Esophagus squamous epithelium (tissue), 5 donors: ENCODE measurements around the gene CDK6. TPM values are rescaled to one million over a fixed set of nuclear protein-coding genes. Genes with fewer than 3 reads are reported as not detected.

Experiments
- DNase-seq: peaks from one replicate; lab custom pipeline; 2025; lab: John Stamatoyannopoulos, UW
- H3K27ac ChIP-seq, 4 donors: fragments of 200-600 bp; sonication (generic); one replicate each; pipeline ENCODE4 v1.5.1; 2016 to 2019; ENCODE audit warnings: mild to moderate bottlenecking in 1 of 4
- H3K27me3 ChIP-seq, 4 donors: fragments of 200-600 bp; sonication (generic); 1 replicate in 3 of 4; 2 replicates in 1 of 4; pipeline versions ENCODE4 v1.5.1 to v1.6.0; 2017 to 2021; ENCODE audit warnings: antibody characterized with exemption in 1 of 4
- H3K36me3 ChIP-seq, 3 donors: fragments of 200-600 bp; sonication (generic); one replicate each; pipeline ENCODE4 v1.5.1; 2016 to 2019
- H3K4me1 ChIP-seq, 3 donors: fragments of 200-600 bp; sonication (generic); one replicate each; pipeline ENCODE4 v1.5.1; 2017 to 2019
- H3K4me3 ChIP-seq, 4 donors: fragments of 200-600 bp; sonication (generic); 1 replicate in 3 of 4; 2 replicates in 1 of 4; pipeline ENCODE4 v1.5.1; 2016 to 2019; ENCODE audit warnings: mild to moderate bottlenecking in 2 of 4, moderate library complexity in 1 of 4
- H3K9me3 ChIP-seq, 3 donors: fragments of 200-600 bp; sonication (generic); one replicate each; pipeline ENCODE4 v1.5.1; 2016 to 2019
- CTCF ChIP-seq, 6 experiments: fragments of 450-650 bp in 4 of 6; fragments of 200-600 bp in 2 of 6; sonication (generic) in 2 of 6; IDR thresholded peaks; one replicate each; pipeline ENCODE4 v1.5.1; 2016 to 2019; ENCODE audit warnings: antibody characterized with exemption in 6 of 6, mild to moderate bottlenecking in 4 of 6, moderate library complexity in 4 of 6
- POLR2A ChIP-seq, 4 donors: fragments of 450-650 bp; IDR thresholded peaks; one replicate each; pipeline ENCODE4 v1.6.1; 2017; ENCODE audit warnings: antibody characterized with exemption in 4 of 4, mild to moderate bottlenecking in 4 of 4, moderate library complexity in 3 of 4
- WGBS, 2 donors: methylation state at CpG; one replicate each; pipeline ENCODE4 v1.1.5; 2018; 5-methylcytosine and 5-hydroxymethylcytosine counted together
- intact Hi-C: fragments of 100-400 bp; cut with DNase I; formaldehyde crosslinking; loops from one replicate; pipeline ENCODE4 v1.15.0; 2022
- total RNA-seq, 4 donors: library from RNA; depleted of rRNA; stranded (reverse); fragments of >200 nt; gene quantifications; one replicate each; pipeline ENCODE4 v1.1.0, GENCODE V29; 2016
- donor health status: DM: yes; HTN: yes; CAD: no.

CDK6 gene
- total RNA-seq, 4 donors from 2014 or later: 15.6 to 59.2 (median 32.4) TPM

- TF ChIP-seq CTCF (IDR thresholded peaks at IDR 0.05) (no peak), POLR2A (IDR thresholded peaks at IDR 0.05) (no peak)
- H3K27ac ChIP-seq: no peak overlapping the region
Observed at GRCh38 chr7:92737706-92738105, 98.7 kb downstream of the CDK6 start.

GRCh38 chr7:92736870-92737269, 99.5 kb downstream of the CDK6 start:
- TF ChIP-seq POLR2A (IDR thresholded peaks at IDR 0.05) (no peak), CTCF (IDR thresholded peaks at IDR 0.05) (no peak)
- Histone ChIP-seq H3K27me3 (no peaks in the 10 kb centered on the region), H3K4me1 (peaks cover 0 to 4% (median 3%) of the 10 kb centered on the region in 3 donors), H3K9me3 (no peaks in the 10 kb centered on the region), H3K27ac (no peak overlapping the region), H3K36me3 (no peaks in the 10 kb centered on the region), H3K4me3 (no peak overlapping the region)
- WGBS, 2 donors: 86% methylated on average over 3 of the region's 3 CpGs
- no peak for DNase-seq
- intact Hi-C loops: no loop called here

More at GRCh38 chr7:92737706-92738105, 98.7 kb downstream of the CDK6 start:
- Histone ChIP-seq H3K4me3 (no peak overlapping the region), H3K4me1 (no peaks in the 10 kb centered on the region), H3K9me3 (no peaks in the 10 kb centered on the region), H3K36me3 (no peaks in the 10 kb centered on the region), H3K27me3 (no peaks in the 10 kb centered on the region)
- WGBS, 2 donors: 86 to 90% methylated on average over 1 of the region's 1 CpG
- DNase-seq: no peak
- intact Hi-C loops: no loop called here

- TF ChIP-seq POLR2A (IDR thresholded peaks at IDR 0.05) (no peak), CTCF (IDR thresholded peaks at IDR 0.05) (no peak)
- intact Hi-C loops: no loop called here
Observed at GRCh38 chr7:92735707-92736106, 100.7 kb downstream of the CDK6 start.

GRCh38 chr7:92732316-92733036, 103.9 kb downstream of the CDK6 start:
- Histone ChIP-seq H3K27me3 (no peaks in the 10 kb centered on the region), H3K9me3 (no peaks in the 10 kb centered on the region), H3K27ac (peak overlapping the region in 1 of 4 donors; percentile 11), H3K4me1 (peaks cover 0 to 13% (median 11%) of the 10 kb centered on the region in 3 donors), H3K36me3 (no peaks in the 10 kb centered on the region), H3K4me3 (no peak overlapping the region)
- TF ChIP-seq POLR2A (IDR thresholded peaks at IDR 0.05) (no peak), CTCF (IDR thresholded peaks at IDR 0.05) (no peak)
- intact Hi-C loops: no loop called here
- WGBS, 2 donors: 82 to 85% methylated on average over 4 of the region's 4 CpGs
- DNase-seq: no peak

More at GRCh38 chr7:92735707-92736106, 100.7 kb downstream of the CDK6 start:
- Histone ChIP-seq H3K4me1 (peaks cover 0 to 13% (median 11%) of the 10 kb centered on the region in 3 donors), H3K4me3 (no peak overlapping the region), H3K9me3 (no peaks in the 10 kb centered on the region), H3K36me3 (no peaks in the 10 kb centered on the region), H3K27me3 (no peaks in the 10 kb centered on the region), H3K27ac (no peak overlapping the region)
- WGBS, 2 donors: 50 to 57% methylated on average over 3 of the region's 3 CpGs
- no peak for DNase-seq

GRCh38 chr7:92731335-92732063, 104.9 kb downstream of the CDK6 start:
- H3K9me3 ChIP-seq: no peaks in the 10 kb centered on the region
- peak overlapping the region in 1 of 4 donors; percentile 11 for H3K27ac ChIP-seq
- intact Hi-C loops: no loop called here
- 14 to 33% methylated on average over 2 of the region's 2 CpGs for WGBS, 2 donors
- no peaks in the 10 kb centered on the region for H3K36me3 ChIP-seq
- no peak for TF ChIP-seq CTCF (IDR thresholded peaks at IDR 0.05)
- no peak for TF ChIP-seq POLR2A (IDR thresholded peaks at IDR 0.05)
- DNase-seq: no peak
- H3K4me1 ChIP-seq: peaks cover 0 to 13% (median 11%) of the 10 kb centered on the region in 3 donors
- no peak overlapping the region for H3K4me3 ChIP-seq
- no peaks in the 10 kb centered on the region for H3K27me3 ChIP-seq
